Measurements from ENCODE around the gene CAPN11.

GRCh38 chr6:44222486-44223318, 64.1 kb downstream of the CAPN11 start:
- TF ChIP-seq POLR2AphosphoS5 (IDR thresholded peaks at IDR 0.05; ENCODE audit: low read depth, low read length) (no peak), REST (IDR thresholded peaks at IDR 0.05; ENCODE audit: insufficient read depth in 1 of 2, low read depth in 2 of 2, low read length in 2 of 2) (no peak), TAF1 (IDR thresholded peaks at IDR 0.05; ENCODE audit: borderline replicate concordance, insufficient read depth, low read length) (no peak), SIN3A (IDR thresholded peaks at IDR 0.05; ENCODE audit: borderline replicate concordance, insufficient read depth, low read length) (no peak)

Data from PFSK-1 (cell line).